H1 (cell line): ENCODE measurements around the gene ALKBH3. TPM values are rescaled to one million over a fixed set of nuclear protein-coding genes. Genes with fewer than 3 reads are reported as not detected.

Experiments
- CBX8 ChIP-seq: fragments of 300-800, 300-1000 bp; sonication (generic); IDR thresholded peaks from 2 replicates; pipeline ENCODE4 v1.7.1; 2016; ENCODE audit warnings: low read depth, low read length, borderline replicate concordance
- CHD1 ChIP-seq: IDR thresholded peaks from 2 replicates; pipeline ENCODE4 v1.6.1; 2012; ENCODE audit warnings: low read depth, low read length, improper control_type of control experiment
- CHD2 ChIP-seq: IDR thresholded peaks from 2 replicates; pipeline ENCODE4 v1.6.1; 2012; ENCODE audit warnings: low read length, improper control_type of control experiment
- EZH2 ChIP-seq: fragments of 200-600 bp; sonication (generic); IDR thresholded peaks from 2 replicates; pipeline ENCODE4 v1.7.1; 2012; ENCODE audit warnings: low read depth, mild to moderate bottlenecking, moderate library complexity, low read length, inconsistent platforms; ENCODE audit not compliant: severe bottlenecking
- JUN ChIP-seq: IDR thresholded peaks from 2 replicates; pipeline ENCODE4 v1.6.1; 2011; ENCODE audit warnings: low read depth, mild to moderate bottlenecking, improper control_type of control experiment, low read length
- KDM5A ChIP-seq: fragments of 200-600 bp; IDR thresholded peaks from 2 replicates; pipeline ENCODE4 v1.7.1; 2012; ENCODE audit warnings: mild to moderate bottlenecking, low read length, inconsistent platforms, mixed read lengths
- RBBP5 ChIP-seq: IDR thresholded peaks from 2 replicates; pipeline ENCODE4 v1.7.1; 2012; ENCODE audit warnings: low read depth, mild to moderate bottlenecking, inconsistent platforms, low read length, moderate library complexity, borderline replicate concordance
- SUZ12 ChIP-seq: fragments of 200-600 bp; sonication (generic); IDR thresholded peaks from 2 replicates; pipeline ENCODE4 v1.6.1; 2012; ENCODE audit warnings: mild to moderate bottlenecking, inconsistent platforms, low read length, moderate library complexity, mixed read lengths
- TAF7 ChIP-seq: optimal IDR thresholded peaks from 2 replicates; pipeline ENCODE3; 2011; ENCODE audit warnings: low read depth, mild to moderate bottlenecking, inconsistent platforms, low read length, moderate library complexity, borderline replicate concordance
- polyA plus RNA-seq, 7 experiments: library from polyadenylated mRNA; depleted of rRNA in 3 of 7; stranded (reverse) in 5 of 7; unstranded in 2 of 7; fragments of >200 nt in 5 of 7; fragments of 200-250 nt in 2 of 7; gene quantifications; 1 replicate in 5 of 7; 2 replicates in 1 of 7; 4 replicates in 1 of 7; pipeline versions ENCODE4 v1.2.1 to v1.2.3, GENCODE V29; 2011 to 2013; ENCODE audit warnings: missing spikeins in 2 of 7, mixed read lengths in 2 of 7
- total RNA-seq: library from RNA; stranded (reverse); fragmentation: NEBNext Ultra II Directional; extraction: Animal tissue kit (Norgen Biotek cat#: 25700); gene quantifications from 2 replicates; pipeline ENCODE4 v1.2.1, GENCODE V29; 2021
- TF ChIP-seq, protein P1 (sequence below): IDR thresholded peaks from 2 replicates; pipeline ENCODE4 v1.6.1; 2012; ENCODE audit warnings: low read length, inconsistent platforms

The ALKBH3 gene
- total and polyA plus RNA-seq, 2 of the 8 experiments (the other 6 are each of a cell fraction or from before 2014, with no cell fraction given) = 10.5 to 11.4 TPM

DNA sequence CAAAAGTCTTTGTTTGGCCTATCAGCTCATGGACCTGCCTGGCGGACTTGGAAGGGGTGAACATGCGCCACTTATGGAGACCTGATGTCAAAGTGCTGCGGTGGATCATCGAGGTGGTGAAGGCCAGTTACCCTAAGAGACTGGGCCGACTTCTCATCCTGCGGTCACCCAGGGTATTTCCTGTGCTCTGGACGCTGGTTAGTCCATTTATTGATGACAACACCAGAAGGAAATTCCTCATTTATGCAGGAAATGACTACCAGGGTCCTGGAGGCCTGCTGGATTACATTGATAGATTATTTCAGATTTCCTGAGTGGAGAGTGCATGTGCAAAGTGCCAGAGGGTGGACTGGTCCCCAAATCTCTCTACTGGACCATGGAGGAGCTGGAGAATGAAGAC lies 17.9 kb downstream of the ALKBH3 start (continued):
- TF ChIP-seq, protein P1, sequence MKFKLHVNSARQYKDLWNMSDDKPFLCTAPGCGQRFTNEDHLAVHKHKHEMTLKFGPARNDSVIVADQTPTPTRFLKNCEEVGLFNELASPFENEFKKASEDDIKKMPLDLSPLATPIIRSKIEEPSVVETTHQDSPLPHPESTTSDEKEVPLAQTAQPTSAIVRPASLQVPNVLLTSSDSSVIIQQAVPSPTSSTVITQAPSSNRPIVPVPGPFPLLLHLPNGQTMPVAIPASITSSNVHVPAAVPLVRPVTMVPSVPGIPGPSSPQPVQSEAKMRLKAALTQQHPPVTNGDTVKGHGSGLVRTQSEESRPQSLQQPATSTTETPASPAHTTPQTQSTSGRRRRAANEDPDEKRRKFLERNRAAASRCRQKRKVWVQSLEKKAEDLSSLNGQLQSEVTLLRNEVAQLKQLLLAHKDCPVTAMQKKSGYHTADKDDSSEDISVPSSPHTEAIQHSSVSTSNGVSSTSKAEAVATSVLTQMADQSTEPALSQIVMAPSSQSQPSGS = no peak
- TF ChIP-seq EZH2 (no peak), SUZ12 (no peak), CBX8 (no peak), TAF7 (no peak), RBBP5 (no peak), CHD1 (no peak), JUN (no peak), CHD2 (no peak), KDM5A (no peak)
